HG03060 (cell line): ENCODE data around the gene RNASE2.
"Not testable (repeated sequence)": the region's sequence is repeated elsewhere in the genome, so short reads cannot be mapped to it uniquely, and the experiment has no call there.

ENCODE experiments used
- ATAC-seq: cut with Tn5 transposase; IDR thresholded peaks from one replicate; pipeline ENCODE4 v1.9.1; 2021; ENCODE audit warnings: low read depth, moderate number of reproducible peaks; ENCODE audit not compliant: unreplicated experiment

Gene RNASE2

GRCh38 chr14:20980906-20981305, 25.6 kb downstream of the RNASE2 start:
- ATAC-seq, result no peak

GRCh38 chr14:20982646-20983369, 27.5 kb downstream of the RNASE2 start:
- no peak for ATAC-seq

GRCh38 chr14:20985650-20986049, 30.4 kb downstream of the RNASE2 start:
- not testable (repeated sequence) for ATAC-seq

GRCh38 chr14:20986811-20987210, 31.5 kb downstream of the RNASE2 start:
- ATAC-seq, result no peak

- no peak for ATAC-seq
These were observed 33.6 kb downstream of the RNASE2 start for GRCh38 chr14:20988717-20989470.

GRCh38 chr14:20989471-20989786, 34.1 kb downstream of the RNASE2 start:
- ATAC-seq, result no peak

- peak; percentile 93 for ATAC-seq
These were observed 34.7 kb downstream of the RNASE2 start, which contains the start of gene METTL17 for GRCh38 chr14:20989787-20990600. Gene METTL17 (plus strand): TSS chr14:20989980. CDS start chr14:20990003, 23 bp downstream.

GRCh38 chr14:20996521-20996920, 41.2 kb downstream of the RNASE2 start:
- no peak for ATAC-seq

GRCh38 chr14:20997115-20997514, 41.8 kb downstream of the RNASE2 start:
- no peak for ATAC-seq

- no peak for ATAC-seq
These were observed 42.3 kb downstream of the RNASE2 start for GRCh38 chr14:20997564-20997963.

GRCh38 chr14:20998139-20998538, 42.9 kb downstream of the RNASE2 start:
- no peak for ATAC-seq

GRCh38 chr14:20998674-20999366, 43.5 kb downstream of the RNASE2 start, which contains the start of gene SLC39A2:
Gene SLC39A2 (plus strand): TSS chr14:20999293. CDS start chr14:20999447, 154 bp downstream.
- ATAC-seq, result no peak

GRCh38 chr14:20999591-20999990, 44.3 kb downstream of the RNASE2 start:
- no peak for ATAC-seq

GRCh38 chr14:21001218-21001617, 45.9 kb downstream of the RNASE2 start:
- no peak for ATAC-seq

- ATAC-seq, result no peak
These were observed 48.6 kb downstream of the RNASE2 start for GRCh38 chr14:21003788-21004346.
